ENCODE results near the gene MBD3.

DNA sequence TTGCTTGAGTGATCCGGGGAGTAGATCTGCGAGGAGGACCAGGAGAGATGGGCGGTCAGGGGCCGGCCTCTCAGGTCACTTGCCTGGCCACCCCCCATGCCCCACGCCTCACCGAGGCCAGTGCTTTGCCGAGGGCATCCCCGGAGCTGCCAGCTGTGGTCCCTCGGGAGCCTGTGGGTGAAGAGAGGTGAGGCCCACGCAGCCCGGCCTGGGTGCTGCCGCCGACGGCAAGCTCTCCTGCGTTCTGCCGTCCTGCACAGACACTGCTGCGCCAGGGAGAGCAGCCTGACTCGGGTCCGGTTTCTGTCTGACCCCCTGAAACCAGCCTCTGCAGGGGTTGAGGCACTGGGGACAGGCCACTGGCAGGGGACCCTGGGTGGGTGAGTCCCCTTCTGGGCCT, 28.4 kb upstream of the MBD3 start:
- TF ChIP-seq ZC3H10 (CRISPR knock-in tag; IDR thresholded peaks at IDR 0.05) (no peak), ARNTL (CRISPR knock-in tag; IDR thresholded peaks at IDR 0.05; ENCODE audit: borderline replicate concordance, low read depth) (no peak), OSR1 (CRISPR knock-in tag; IDR thresholded peaks at IDR 0.05) (no peak), ZNF8 (CRISPR knock-in tag; IDR thresholded peaks at IDR 0.05) (no peak), GLIS3 (CRISPR knock-in tag; IDR thresholded peaks at IDR 0.05) (no peak)
